ENCODE results near the gene IL22RA1.

DNA sequence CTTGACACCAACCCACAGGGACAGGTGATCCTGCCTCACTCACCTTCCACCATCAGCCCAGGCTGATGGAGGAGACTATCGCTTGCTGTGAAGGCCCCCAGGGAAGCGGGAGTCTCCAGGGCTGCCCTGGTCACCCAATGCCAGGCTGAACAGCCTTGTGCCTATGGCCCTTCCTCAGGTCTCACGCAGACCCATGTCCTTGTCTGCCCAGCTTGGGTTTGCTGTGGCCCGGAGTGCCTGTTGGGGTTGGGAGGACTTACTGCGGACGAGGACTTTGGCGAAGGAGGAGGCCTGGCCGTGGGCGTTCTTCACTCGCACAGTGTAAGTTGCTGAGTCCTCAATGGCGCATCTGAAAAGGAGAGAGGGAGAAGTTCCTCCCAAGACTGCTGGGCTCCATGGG is 45.3 kb downstream of the IL22RA1 start:
- TF ChIP-seq CREM (CRISPR knock-in tag; IDR thresholded peaks at IDR 0.05) (no peak), ATF1 (CRISPR knock-in tag; IDR thresholded peaks at IDR 0.05) (no peak), ZNF232 (CRISPR knock-in tag; IDR thresholded peaks at IDR 0.05) (no peak)
